ENCODE results near the gene C2CD5.
"Not testable (repeated sequence)": the region's sequence is repeated elsewhere in the genome, so short reads cannot be mapped to it uniquely, and the experiment has no call there.

The C2CD5 gene

DNA sequence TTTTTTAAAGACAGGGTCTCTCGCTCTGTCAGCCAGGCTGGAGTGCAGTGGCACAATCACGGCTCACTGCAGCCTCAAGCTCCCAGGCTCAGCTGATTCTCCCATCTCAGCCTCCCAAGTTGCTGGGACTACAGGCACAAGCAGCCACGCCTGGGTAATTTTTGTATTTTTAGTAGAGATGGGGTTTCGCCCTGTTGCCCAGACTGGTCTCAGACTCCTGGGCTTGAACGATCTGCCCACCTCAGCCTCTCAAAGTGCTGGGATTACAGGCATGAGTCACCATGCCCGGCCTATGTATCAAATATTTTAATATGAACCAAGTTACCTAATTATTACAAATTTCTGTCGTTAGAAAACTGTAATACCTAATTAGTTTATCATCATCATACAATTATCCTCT is 63.5 kb downstream of the C2CD5 start:
- not testable (repeated sequence) for DNase-seq (ENCODE audit: low read depth in 4 of 4, low spot score in 1 of 4)

- no peak for DNase-seq (ENCODE audit: low read depth in 4 of 4, low spot score in 1 of 4)
Observed at GRCh38 chr12:22480016-22480415, 64.3 kb downstream of the C2CD5 start.

DNA sequence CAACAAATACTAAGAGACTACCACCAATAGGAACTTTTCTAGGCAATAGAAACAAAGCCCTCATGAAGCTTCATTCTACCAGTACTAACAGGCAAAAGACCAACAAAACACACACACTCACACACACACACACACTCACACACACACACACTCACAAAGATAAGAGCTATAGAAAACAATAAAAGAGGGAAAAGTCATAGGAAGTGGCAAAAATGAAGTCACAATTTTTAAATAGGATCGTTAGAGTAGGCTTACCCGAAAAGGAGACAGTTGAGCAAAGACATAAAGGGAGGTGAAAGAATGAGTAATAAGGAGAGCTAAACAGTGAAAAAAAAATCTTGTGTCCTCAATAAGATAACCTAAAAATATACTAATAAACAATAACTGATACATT is 66.5 kb downstream of the C2CD5 start:
- no peak for DNase-seq (ENCODE audit: low read depth in 4 of 4, low spot score in 1 of 4)

GRCh38 chr12:22477166-22477893 is 67.0 kb downstream of the C2CD5 start:
- no peak for DNase-seq (ENCODE audit: low read depth in 4 of 4, low spot score in 1 of 4)

DNA sequence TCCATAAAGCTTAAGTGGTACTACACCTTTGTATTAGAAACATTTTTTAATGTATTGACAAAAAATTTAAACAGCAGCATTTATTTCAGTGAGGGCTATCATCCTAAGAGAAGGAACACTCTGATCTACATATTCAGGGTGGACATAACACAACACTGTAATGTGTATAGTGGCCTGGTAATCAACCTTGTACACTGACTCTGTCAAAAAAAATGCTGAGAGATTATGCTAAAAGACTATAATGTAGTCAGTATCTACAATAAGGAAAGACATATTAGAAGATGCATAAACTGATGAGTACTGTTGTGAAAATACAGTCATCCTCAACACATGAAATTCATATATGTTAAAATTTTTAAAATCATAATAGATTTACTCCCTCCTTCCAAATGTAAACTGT is 68.2 kb downstream of the C2CD5 start:
- DNase-seq (ENCODE audit: low read depth in 4 of 4, low spot score in 1 of 4) = no peak

- DNase-seq (ENCODE audit: low read depth in 4 of 4, low spot score in 1 of 4) = no peak
Observed at GRCh38 chr12:22474970-22475720, 69.2 kb downstream of the C2CD5 start.

DNA sequence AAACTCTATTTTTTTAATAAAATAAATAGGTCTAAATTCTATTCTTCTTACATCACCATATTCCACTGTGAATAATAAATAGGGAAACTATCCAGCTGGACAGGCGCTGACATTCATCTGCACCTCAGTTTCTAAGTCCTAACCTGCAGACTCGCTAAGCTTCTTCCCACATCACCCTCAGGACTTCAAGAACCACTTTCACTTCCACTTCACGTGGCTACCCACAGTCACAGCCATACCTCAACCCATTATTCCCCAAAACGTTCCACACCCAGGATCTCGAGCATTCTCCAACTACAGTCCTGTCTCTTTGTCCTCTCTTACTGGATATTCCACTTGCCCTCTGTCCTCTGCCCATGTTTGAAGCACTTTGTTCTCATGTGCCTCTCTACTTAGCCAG is 71.1 kb downstream of the C2CD5 start:
- no peak for DNase-seq (ENCODE audit: low read depth in 4 of 4, low spot score in 1 of 4)

DNA sequence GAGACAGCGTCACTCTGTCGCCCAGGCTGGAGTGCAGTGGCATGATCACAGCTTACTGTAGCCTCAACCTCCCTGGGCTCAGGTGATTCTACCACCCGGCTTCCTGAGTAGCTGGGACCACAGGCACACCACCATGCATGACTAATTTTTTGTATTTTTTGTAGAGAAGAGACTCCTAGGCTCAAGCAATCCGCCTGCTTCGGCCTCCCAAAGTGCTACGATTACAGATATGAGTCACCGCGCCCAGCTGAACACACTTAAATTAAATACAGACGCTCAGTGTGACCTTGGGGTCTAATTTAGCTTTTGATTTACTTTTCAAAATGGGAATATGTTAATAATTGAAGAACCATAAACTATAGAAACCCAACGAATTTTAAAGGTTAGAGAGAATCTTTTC is 77.2 kb downstream of the C2CD5 start:
- DNase-seq (ENCODE audit: low read depth in 4 of 4, low spot score in 1 of 4) = no peak

- no peak for DNase-seq (ENCODE audit: low read depth in 4 of 4, low spot score in 1 of 4)
Observed at GRCh38 chr12:22463306-22463705, 81.0 kb downstream of the C2CD5 start.

DNA sequence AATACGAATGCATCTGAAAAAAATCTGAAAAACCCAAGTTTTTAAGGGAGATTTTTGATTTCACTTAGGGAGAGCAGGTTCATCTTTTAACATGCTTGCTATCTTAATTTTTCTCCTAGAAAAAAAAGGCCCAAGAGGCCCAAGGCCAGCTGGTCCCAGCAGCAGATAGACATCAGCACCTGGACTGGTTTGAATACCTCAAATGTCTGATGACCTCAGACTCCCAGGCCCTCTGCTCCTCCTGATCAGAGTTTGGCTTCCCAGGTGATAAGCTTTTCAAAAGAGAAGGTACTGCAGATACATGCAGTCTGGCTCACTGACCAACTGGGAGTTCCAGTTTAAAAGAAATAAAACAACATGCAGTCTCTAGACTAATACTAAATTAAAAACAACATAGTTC is 82.6 kb downstream of the C2CD5 start:
- DNase-seq (ENCODE audit: low read depth in 4 of 4, low spot score in 1 of 4) = no peak

DNA sequence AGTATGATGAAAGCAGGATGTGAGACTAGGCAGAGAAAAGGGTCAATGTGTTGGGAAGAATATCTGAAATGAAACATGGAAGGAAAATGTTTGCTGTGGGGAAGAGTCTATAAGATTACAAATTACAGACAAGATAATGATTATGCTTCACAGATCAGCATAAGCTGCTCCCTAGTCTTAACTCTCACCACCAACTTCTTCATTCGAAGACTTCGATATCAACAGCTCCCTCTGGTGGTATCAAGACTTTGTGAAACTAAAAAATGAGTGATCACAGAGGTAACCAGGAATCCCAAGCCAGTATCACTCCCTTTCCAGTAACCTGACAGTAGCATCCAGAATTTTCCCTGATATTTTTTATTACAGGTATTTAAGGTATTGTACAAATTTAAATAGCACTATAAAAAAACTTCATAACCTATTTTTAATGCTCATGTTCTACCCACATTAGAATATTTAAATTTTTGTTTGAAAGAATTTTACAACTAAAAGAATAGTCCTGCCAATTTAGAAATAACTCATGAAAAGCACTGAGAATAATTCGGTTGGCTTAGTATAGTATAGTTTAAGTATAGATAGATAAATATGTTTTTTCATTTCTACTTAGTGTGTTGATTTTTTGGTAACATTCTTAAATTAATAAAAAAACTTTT is 84.4 kb downstream of the C2CD5 start:
- no peak for DNase-seq (ENCODE audit: low read depth in 4 of 4, low spot score in 1 of 4)

DNA sequence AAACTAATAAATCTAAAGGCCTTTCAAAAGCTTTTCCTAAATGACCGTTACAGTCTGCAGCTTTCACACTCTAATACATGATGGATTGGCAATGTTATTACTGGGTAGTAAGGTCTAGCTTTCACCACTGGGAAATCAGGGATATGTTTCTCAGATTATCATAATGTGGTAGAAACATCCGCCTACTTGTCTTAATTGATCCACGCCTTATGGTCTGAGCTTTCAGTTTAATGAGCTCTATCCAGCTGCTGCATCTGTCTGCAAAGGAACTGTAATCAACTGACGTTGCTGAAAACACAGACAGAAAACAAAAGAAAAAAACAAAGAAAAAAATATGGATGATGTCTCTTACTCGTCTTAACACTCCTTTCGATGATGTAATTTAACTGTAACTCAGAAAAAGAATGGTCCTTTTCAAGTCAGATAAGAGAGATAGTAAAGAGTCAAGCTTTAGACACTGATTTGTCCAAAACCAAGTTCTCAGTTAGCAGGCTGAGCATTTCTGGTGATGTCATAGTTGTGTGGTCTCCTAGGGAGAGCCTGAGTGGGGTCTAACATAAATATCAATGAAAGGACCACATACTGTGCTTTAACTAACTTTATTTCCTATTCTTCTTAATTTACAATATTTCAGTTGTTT is 85.9 kb downstream of the C2CD5 start:
- no peak for DNase-seq (ENCODE audit: low read depth in 4 of 4, low spot score in 1 of 4)

DNA sequence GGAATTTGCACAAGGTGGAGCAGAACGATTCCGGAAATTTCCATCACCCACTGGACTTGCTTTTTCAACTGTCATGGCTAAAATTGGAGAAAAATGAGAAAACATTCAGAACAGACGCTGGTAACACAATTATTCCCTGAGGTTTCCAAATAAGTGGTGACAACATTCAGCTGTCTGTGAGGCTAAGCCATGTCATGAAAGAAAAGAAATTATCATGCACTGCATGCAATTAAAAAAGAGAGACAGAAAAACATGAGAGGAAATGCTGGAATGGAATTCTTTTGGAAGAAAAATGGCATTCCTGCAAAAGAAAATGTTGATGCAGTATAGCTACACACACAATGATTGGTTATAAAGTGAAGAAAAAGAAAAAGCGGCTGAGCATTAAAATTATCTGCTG is 87.3 kb downstream of the C2CD5 start:
- DNase-seq (ENCODE audit: low read depth in 4 of 4, low spot score in 1 of 4) = no peak

- no peak for DNase-seq (ENCODE audit: low read depth in 4 of 4, low spot score in 1 of 4)
Observed at GRCh38 chr12:22453511-22453910, 90.8 kb downstream of the C2CD5 start.

GRCh38 chr12:22447223-22447622 is 97.1 kb downstream of the C2CD5 start:
- no peak for DNase-seq (ENCODE audit: low read depth in 4 of 4, low spot score in 1 of 4)

GRCh38 chr12:22444317-22444665 is 100.1 kb downstream of the C2CD5 start:
- DNase-seq (ENCODE audit: low read depth in 4 of 4, low spot score in 1 of 4) = not testable (repeated sequence)

DNA sequence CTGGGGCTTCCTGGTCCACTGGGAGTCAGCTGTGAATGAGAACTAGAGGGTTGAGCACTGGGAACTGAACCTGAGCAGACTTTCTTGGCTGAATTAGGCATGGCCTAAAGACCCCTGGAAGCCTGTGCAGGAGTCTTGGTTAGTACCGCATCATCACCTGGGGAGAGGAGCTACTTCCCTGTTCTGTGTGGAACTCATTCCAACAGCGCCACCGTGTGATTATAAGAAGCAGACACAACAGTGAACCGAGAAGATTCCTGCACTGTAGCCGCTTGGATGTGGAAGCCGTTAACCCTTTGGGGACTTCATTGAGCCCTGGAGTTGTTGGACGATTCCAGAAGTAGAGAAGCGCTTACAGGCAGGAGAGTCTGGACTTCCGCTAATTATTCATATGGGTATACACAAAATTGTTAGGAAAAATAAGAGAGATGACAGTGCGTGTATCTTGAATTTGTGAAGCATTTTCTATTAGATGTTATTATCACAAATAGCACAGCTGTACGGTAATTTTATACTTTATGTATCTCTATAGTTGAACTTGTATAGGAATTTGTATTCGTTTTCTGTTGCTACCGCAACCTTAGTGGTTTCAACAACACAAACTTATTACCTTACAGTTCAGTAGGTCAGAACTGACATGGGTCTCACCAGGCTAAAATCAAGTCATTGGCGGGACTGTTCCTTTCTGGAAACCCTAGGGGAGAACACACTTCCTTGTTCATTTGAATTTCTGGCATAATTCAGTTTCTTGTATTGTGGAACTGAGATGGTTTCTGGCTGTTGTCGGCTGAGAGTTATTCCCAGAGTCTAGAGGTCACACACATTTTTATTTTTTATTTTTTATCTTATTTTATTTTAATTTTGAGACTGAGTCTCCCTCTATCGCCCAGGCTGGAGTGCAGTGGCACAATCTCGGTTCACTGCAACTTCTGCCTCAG is 100.7 kb downstream of the C2CD5 start:
- DNase-seq (ENCODE audit: low read depth in 4 of 4, low spot score in 1 of 4) = peak in 3 of 4 experiments; percentile 28 to 35 (median 31)

GRCh38 chr12:22437031-22437806 is 107.1 kb downstream of the C2CD5 start:
- no peak for DNase-seq (ENCODE audit: low read depth in 4 of 4, low spot score in 1 of 4)

DNA sequence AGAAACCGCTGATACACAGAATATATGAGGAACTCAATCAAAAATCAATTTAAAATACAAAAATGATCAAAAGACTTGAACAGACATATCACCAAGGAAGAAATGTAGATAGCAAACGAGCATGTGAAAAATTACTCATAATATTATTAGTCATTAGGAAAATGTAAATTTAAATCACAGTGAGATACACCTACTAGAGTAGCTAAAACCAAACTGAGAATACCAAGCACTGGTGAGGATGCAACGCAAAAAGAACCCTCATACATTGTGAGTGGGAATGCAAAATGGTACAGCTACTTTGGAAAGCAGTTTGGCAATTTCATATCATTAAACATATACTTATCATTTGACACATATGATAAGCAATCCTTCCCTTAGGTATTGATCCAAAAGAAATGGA is 108.8 kb downstream of the C2CD5 start:
- DNase-seq (ENCODE audit: low read depth in 4 of 4, low spot score in 1 of 4) = no peak

GRCh38 chr12:22431693-22432251 is 112.6 kb downstream of the C2CD5 start:
- no peak for DNase-seq (ENCODE audit: low read depth in 4 of 4, low spot score in 1 of 4)

All from stimulated activated CD4-positive, alpha-beta T cell treated with anti-CD3 and anti-CD28 coated beads, Interleukin-1b, Interleukin-23, amount 100 ng/mL, for 24 hours (primary cell).